ENCODE data around the gene FIGNL2. TPM values are rescaled to one million over a fixed set of nuclear protein-coding genes. Genes with fewer than 3 reads are reported as not detected.
A peak's percentile ranks its signal among the peaks of the same experiment; 100 is the strongest.

The FIGNL2 gene
- total and polyA plus RNA-seq, 9 of the 15 experiments (the other 6 are each of a cell fraction or from before 2014, with no cell fraction given) = 0.01 TPM; not detected in 8

DNA sequence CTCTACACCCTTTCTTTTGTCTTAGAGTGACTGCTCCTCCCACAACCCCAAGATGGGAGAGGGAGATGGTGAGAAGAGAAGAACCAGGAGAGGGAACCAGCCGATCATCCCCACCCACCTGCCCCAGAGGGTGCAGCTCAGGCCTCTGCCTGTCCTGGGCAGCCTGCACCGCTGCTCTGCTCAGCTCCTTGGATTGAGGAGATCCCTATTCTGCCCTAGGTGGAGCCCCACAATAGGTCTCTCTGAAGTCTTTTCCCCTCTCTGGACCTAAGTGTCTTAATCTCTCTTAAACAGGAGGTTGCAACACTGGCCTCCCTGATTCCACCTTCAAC is 41.6 kb upstream of the FIGNL2 start:
- in situ Hi-C loops (cut with MboI) = loop anchor here (5.0 kb wide), 1 partner anchor 87 kb away; no protein-coding TSS in a partner anchor
- H3K36me3 ChIP-seq (ENCODE audit: control insufficient read depth, insufficient read depth, low read length) = no peaks in the 10 kb centered on the region
- no peak overlapping the region for H3K4me3 ChIP-seq
- CTCF ChIA-PET (ENCODE audit: low intra/inter-chr PET ratio) = no interaction called here
- no peaks in the 10 kb centered on the region for H3K79me2 ChIP-seq (ENCODE audit: control insufficient read depth, insufficient read depth, low read length)
- H3K9me1 ChIP-seq (ENCODE audit: control insufficient read depth, insufficient read depth, low read length) = no peaks in the 10 kb centered on the region
- no peak overlapping the region for H2AFZ ChIP-seq (ENCODE audit: low read depth, low read length)
- no peak overlapping the region for H3K27ac ChIP-seq (ENCODE audit: extremely low read depth, low read depth, low read length)
- FAIRE-seq = no peak
- DNase-seq (ENCODE audit: extremely low read depth in 1 of 4, low spot score in 3 of 4) = no peak
- intact Hi-C loops (cut with micrococcal nuclease) = no loop called here
- peak overlapping the region in 1 of 2 experiments; percentile 21; a peak in 1 of 4 replicates for H3K9ac ChIP-seq (ENCODE audit: insufficient read depth in 1 of 2, low read depth in 2 of 2, low read length in 2 of 2)
- TF ChIP-seq ZNF347 (CRISPR knock-in tag; IDR thresholded peaks at IDR 0.05; ENCODE audit: low read depth) = no peak
- TF ChIP-seq SRSF1 (IDR thresholded peaks at IDR 0.05; ENCODE audit: low read depth, low read length) = no peak
- TF ChIP-seq, protein P1, sequence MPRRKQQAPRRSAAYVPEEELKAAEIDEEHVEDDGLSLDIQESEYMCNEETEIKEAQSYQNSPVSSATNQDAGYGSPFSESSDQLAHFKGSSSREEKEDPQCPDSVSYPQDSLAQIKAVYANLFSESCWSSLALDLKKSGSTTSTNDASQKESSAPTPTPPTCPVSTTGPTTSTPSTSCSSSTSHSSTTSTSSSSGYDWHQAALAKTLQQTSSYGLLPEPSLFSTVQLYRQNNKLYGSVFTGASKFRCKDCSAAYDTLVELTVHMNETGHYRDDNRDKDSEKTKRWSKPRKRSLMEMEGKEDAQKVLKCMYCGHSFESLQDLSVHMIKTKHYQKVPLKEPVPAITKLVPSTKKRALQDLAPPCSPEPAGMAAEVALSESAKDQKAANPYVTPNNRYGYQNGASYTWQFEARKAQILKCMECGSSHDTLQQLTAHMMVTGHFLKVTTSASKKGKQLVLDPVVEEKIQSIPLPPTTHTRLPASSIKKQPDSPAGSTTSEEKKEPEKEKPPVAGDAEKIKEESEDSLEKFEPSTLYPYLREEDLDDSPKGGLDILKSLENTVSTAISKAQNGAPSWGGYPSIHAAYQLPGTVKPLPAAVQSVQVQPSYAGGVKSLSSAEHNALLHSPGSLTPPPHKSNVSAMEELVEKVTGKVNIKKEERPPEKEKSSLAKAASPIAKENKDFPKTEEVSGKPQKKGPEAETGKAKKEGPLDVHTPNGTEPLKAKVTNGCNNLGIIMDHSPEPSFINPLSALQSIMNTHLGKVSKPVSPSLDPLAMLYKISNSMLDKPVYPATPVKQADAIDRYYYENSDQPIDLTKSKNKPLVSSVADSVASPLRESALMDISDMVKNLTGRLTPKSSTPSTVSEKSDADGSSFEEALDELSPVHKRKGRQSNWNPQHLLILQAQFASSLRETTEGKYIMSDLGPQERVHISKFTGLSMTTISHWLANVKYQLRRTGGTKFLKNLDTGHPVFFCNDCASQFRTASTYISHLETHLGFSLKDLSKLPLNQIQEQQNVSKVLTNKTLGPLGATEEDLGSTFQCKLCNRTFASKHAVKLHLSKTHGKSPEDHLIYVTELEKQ (CRISPR knock-in tag; IDR thresholded peaks at IDR 0.05) = no peak
- TF ChIP-seq HDAC6 (IDR thresholded peaks at IDR 0.05; ENCODE audit: low read depth, low read length) = no peak
- 0 out of 2 replicates have a peak, but pooled peaks have one; percentile 27 for TF ChIP-seq CEBPB (tag; IDR thresholded peaks at IDR 0.05)
- no peaks in the 10 kb centered on the region for H4K20me1 ChIP-seq (replicated peaks; ENCODE audit: control insufficient read depth, insufficient read depth, low read length)
- BruUV-seq (replicated peaks) = no TSS peak
- POLR2A ChIA-PET = interaction anchor here (0.6 to 1.1 kb wide), 3 partner anchors 15 to 181 kb away, joined by 3 read pairs; no protein-coding TSS in a partner anchor
- peaks cover 15 to 26% of the 10 kb centered on the region in 2 experiments for H3K4me1 ChIP-seq (replicated peaks in 1 of 2; ENCODE audit: control insufficient read depth in 2 of 2, insufficient read depth in 2 of 2, low read length in 2 of 2)
- ATAC-seq = peak; percentile 11
- H3K4me2 ChIP-seq (ENCODE audit: insufficient read depth, low read length) = no peak overlapping the region
- 0 out of 2 replicates have a peak, but pooled peaks cover 2% of the 10 kb centered on the region for H3K9me3 ChIP-seq (replicated peaks; ENCODE audit: control insufficient read depth, insufficient read depth, low read depth, low read length)
- no peaks in the 10 kb centered on the region for H3K27me3 ChIP-seq (ENCODE audit: control insufficient read depth in 2 of 2, insufficient read depth in 2 of 2, low read length in 2 of 2)
- whole genome bisulfite sequencing (ENCODE audit: insufficient coverage, low coverage, missing lambda C conversion rate) = 86% methylated on average over 2 of the region's 2 CpGs

Data from K562 (cell line).